K562 (cell line): ENCODE data around the gene H3-3A. TPM values are rescaled to one million over a fixed set of nuclear protein-coding genes. Genes with fewer than 3 reads are reported as not detected.

Source experiments
- ATAC-seq: fragments of 200-7000 bp; cut with Tn5 transposase; 3 replicates; pipeline ENCODE4 v1.9.1; 2020; ENCODE audit warnings: moderate library complexity
- BruUV-seq: library from RNA; stranded (reverse); fragments of 400-500 nt; replicated peaks from 2 replicates; lab custom pipeline; 2021; lab: Mats Ljungman, UMichigan
- CTCF ChIA-PET: fragments of 300-600 bp; formaldehyde crosslinking; extraction: SDS; loops from one replicate; lab custom pipeline; 2021; ENCODE audit warnings: low intra/inter-chr PET ratio; lab: Yijun Ruan, JAX
- POLR2A ChIA-PET: fragments of 300-600, 350-650 bp; sonication (Branson Sonifier 250); formaldehyde crosslinking; extraction: SDS; loops from one replicate; lab custom pipeline; 2021; ENCODE audit warnings: antibody characterized with exemption, inconsistent platforms; lab: Yijun Ruan, JAX
- DNase-seq, 4 experiments: peaks; one replicate each; pipeline versions ENCODE4 v3.0.0 to v3.0.0-alpha.2; 2011 to 2018; ENCODE audit warnings: low spot score in 3 of 4, mixed read lengths in 3 of 4; ENCODE audit errors: extremely low read depth in 1 of 4
- FAIRE-seq: peaks from 2 replicates; lab custom pipeline; 2011; peaks lifted over from hg19 to GRCh38; lab: Jason Lieb, UNC
- H2AFZ ChIP-seq: 2 replicates; pipeline ENCODE4 v1.6.0; 2011; ENCODE audit warnings: low read depth, low read length, control low read depth, inconsistent platforms
- H3K27ac ChIP-seq: fragments of 200-600 bp; 3 replicates; pipeline ENCODE4 v1.8.0; 2011; ENCODE audit warnings: low read depth, mild to moderate bottlenecking, control low read depth, inconsistent platforms, low read length, moderate library complexity, mixed read lengths; ENCODE audit errors: extremely low read depth
- H3K27me3 ChIP-seq, 2 experiments: fragments of 300-600 bp in 1 of 2; 2 replicates in 1 of 2; 3 replicates in 1 of 2; pipeline versions ENCODE4 v1.6.0 to v1.8.0; 2011; ENCODE audit warnings: inconsistent platforms in 2 of 2, low read length in 2 of 2, mild to moderate bottlenecking in 1 of 2, mixed read lengths in 1 of 2, moderate library complexity in 1 of 2; ENCODE audit not compliant: control insufficient read depth in 2 of 2, insufficient read depth in 2 of 2
- H3K36me3 ChIP-seq: fragments of 300-600 bp; 3 replicates; pipeline ENCODE4 v1.8.0; 2011; ENCODE audit warnings: mild to moderate bottlenecking, low read length, inconsistent platforms; ENCODE audit not compliant: control insufficient read depth, insufficient read depth
- H3K4me1 ChIP-seq, 2 experiments: fragments of 200-600 bp in 1 of 2; replicated peaks in 1 of 2; 2 replicates in 1 of 2; 3 replicates in 1 of 2; pipeline versions ENCODE4 v1.5.1 to v1.8.0; 2011; ENCODE audit warnings: inconsistent platforms in 2 of 2, low read length in 2 of 2, mild to moderate bottlenecking in 1 of 2, mixed read lengths in 1 of 2, moderate library complexity in 1 of 2; ENCODE audit not compliant: control insufficient read depth in 2 of 2, insufficient read depth in 2 of 2
- H3K4me2 ChIP-seq: 2 replicates; pipeline ENCODE4 v1.6.1; 2011; ENCODE audit warnings: low read length, control low read depth, inconsistent platforms, mixed read lengths; ENCODE audit not compliant: insufficient read depth
- H3K4me3 ChIP-seq: fragments of 200-600 bp; sonication (generic), shearing (Covaris generic); 2 replicates; pipeline ENCODE4 v1.5.1; 2016; ENCODE audit warnings: control low read depth, inconsistent platforms
- H3K79me2 ChIP-seq: fragments of 200-600 bp; 3 replicates; pipeline ENCODE4 v1.8.0; 2011; ENCODE audit warnings: low read length, inconsistent platforms; ENCODE audit not compliant: control insufficient read depth, insufficient read depth
- H3K9ac ChIP-seq, 2 experiments: 2 replicates each; pipeline versions ENCODE4 v1.6.0 to v1.6.1; 2011; ENCODE audit warnings: low read depth in 2 of 2, low read length in 2 of 2, control low read depth in 1 of 2, inconsistent platforms in 1 of 2, mild to moderate bottlenecking in 1 of 2, mixed read lengths in 1 of 2; ENCODE audit not compliant: insufficient read depth in 1 of 2
- H3K9me1 ChIP-seq: one replicate; pipeline ENCODE4 v1.6.0; 2011; ENCODE audit warnings: inconsistent platforms, mild to moderate bottlenecking, low read length, moderate library complexity; ENCODE audit not compliant: control insufficient read depth, insufficient read depth
- H3K9me3 ChIP-seq: replicated peaks from 2 replicates; pipeline ENCODE4 v1.5.1; 2011; ENCODE audit warnings: low read depth, low read length, inconsistent platforms; ENCODE audit not compliant: control insufficient read depth, insufficient read depth
- H4K20me1 ChIP-seq: replicated peaks from 2 replicates; pipeline ENCODE4 v1.6.1; 2011; ENCODE audit warnings: low read length, inconsistent platforms, mixed read lengths; ENCODE audit not compliant: control insufficient read depth, insufficient read depth
- SPI1 ChIP-seq: IDR thresholded peaks from 2 replicates; pipeline ENCODE4 v1.6.1; 2011; ENCODE audit warnings: low read depth, low read length, control low read depth, borderline replicate concordance
- ZNF354B ChIP-seq: fragments of 250-450 bp; sonication (Bioruptor Pico); IDR thresholded peaks from 2 replicates; pipeline ENCODE4 v1.4.0; 2020
- WGBS: fragments of 100-300 bp; shearing (Covaris generic); methylation state at CpG from one replicate; pipeline ENCODE4 v1.1.6; 2016; ENCODE audit warnings: low coverage, mixed read lengths; ENCODE audit not compliant: insufficient coverage; ENCODE audit errors: missing lambda C conversion rate; 5-methylcytosine and 5-hydroxymethylcytosine counted together
- in situ Hi-C: fragments of 300-500 bp; cut with MboI; formaldehyde crosslinking; loops from 4 replicates; pipeline ENCODE4 v1.15.0; 2018; ENCODE audit warnings: inconsistent platforms, mixed read lengths
- intact Hi-C: fragments of 100-400 bp; cut with micrococcal nuclease; formaldehyde crosslinking; loops from 2 replicates; pipeline ENCODE4 v1.14.2; 2022
- polyA plus RNA-seq, 8 experiments: library from polyadenylated mRNA; depleted of rRNA in 4 of 8; stranded (reverse) in 5 of 8; unstranded in 3 of 8; fragments of >200 nt; fragmentation: Nextera tagmentation in 2 of 8; fragmentation: Illumina TruSeq in 1 of 8; extraction: Ambion mirVana in 2 of 8; extraction: Trizol in 1 of 8; gene quantifications; 2 replicates each; pipeline versions ENCODE4 v1.2.1 to v1.2.3, GENCODE V29; 2011 to 2014; ENCODE audit warnings: inconsistent platforms in 1 of 8, missing spikeins in 1 of 8
- total RNA-seq, 7 experiments: library from RNA; depleted of rRNA in 6 of 7; stranded (reverse); fragments of >200 nt in 6 of 7; fragmentation: Illumina TruSeq in 2 of 7; extraction: Trizol in 2 of 7; gene quantifications; 2 replicates each; pipeline versions ENCODE4 v1.2.1 to v1.2.3, GENCODE V29; 2011 to 2021; ENCODE audit warnings: low replicate concordance in 1 of 7
- TF ChIP-seq, protein P1 (sequence below): fragments of 450-650 bp; formaldehyde crosslinking; IDR thresholded peaks from 2 replicates; pipeline ENCODE4 v1.4.0; 2020; ENCODE audit warnings: mild to moderate bottlenecking, moderate library complexity
- TF ChIP-seq, protein P2 (sequence below): fragments of 450-650 bp; IDR thresholded peaks from 2 replicates; pipeline ENCODE4 v1.6.1; 2017; ENCODE audit warnings: mild to moderate bottlenecking, moderate library complexity
- TF ChIP-seq, protein P3 (sequence below): fragments of 200-800 bp; sonication (Bioruptor generic); IDR thresholded peaks from 2 replicates; pipeline ENCODE4 v1.6.1; 2017; ENCODE audit warnings: missing genetic modification characterization, missing compliant biosample characterization

Gene H3-3A
- total and polyA plus RNA-seq, 9 of the 15 experiments (the other 6 are each of a cell fraction or from before 2014, with no cell fraction given): 426 to 1,083 (median 591) TPM

DNA sequence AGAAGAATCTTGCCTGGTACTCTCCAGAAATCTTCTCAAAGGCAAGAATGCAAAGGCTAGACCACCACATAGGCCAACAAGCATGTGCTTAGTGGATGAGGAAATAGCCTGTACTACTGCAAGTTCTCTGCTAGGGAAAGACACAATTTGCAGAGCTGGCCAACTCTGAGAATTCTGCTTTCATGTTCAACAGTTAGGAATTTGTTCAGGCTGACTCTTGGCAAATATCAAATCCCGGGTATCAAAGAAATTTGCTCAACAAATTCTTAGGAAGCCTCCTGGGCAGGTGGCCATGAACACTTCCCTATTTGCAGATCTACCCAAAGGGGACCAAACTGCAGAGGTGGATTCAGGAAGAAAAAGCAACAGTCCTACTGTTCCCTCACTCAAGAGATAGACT, 15.0 kb upstream of the H3-3A start:
- no peak for FAIRE-seq
- no TSS peak for BruUV-seq
- TF ChIP-seq, protein P1, sequence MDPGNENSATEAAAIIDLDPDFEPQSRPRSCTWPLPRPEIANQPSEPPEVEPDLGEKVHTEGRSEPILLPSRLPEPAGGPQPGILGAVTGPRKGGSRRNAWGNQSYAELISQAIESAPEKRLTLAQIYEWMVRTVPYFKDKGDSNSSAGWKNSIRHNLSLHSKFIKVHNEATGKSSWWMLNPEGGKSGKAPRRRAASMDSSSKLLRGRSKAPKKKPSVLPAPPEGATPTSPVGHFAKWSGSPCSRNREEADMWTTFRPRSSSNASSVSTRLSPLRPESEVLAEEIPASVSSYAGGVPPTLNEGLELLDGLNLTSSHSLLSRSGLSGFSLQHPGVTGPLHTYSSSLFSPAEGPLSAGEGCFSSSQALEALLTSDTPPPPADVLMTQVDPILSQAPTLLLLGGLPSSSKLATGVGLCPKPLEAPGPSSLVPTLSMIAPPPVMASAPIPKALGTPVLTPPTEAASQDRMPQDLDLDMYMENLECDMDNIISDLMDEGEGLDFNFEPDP: no peak
- no peak for TF ChIP-seq ZNF354B (CRISPR knock-in tag)
- TF ChIP-seq, protein P2, sequence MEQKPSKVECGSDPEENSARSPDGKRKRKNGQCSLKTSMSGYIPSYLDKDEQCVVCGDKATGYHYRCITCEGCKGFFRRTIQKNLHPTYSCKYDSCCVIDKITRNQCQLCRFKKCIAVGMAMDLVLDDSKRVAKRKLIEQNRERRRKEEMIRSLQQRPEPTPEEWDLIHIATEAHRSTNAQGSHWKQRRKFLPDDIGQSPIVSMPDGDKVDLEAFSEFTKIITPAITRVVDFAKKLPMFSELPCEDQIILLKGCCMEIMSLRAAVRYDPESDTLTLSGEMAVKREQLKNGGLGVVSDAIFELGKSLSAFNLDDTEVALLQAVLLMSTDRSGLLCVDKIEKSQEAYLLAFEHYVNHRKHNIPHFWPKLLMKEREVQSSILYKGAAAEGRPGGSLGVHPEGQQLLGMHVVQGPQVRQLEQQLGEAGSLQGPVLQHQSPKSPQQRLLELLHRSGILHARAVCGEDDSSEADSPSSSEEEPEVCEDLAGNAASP: no peak
- TF ChIP-seq, protein P3, sequence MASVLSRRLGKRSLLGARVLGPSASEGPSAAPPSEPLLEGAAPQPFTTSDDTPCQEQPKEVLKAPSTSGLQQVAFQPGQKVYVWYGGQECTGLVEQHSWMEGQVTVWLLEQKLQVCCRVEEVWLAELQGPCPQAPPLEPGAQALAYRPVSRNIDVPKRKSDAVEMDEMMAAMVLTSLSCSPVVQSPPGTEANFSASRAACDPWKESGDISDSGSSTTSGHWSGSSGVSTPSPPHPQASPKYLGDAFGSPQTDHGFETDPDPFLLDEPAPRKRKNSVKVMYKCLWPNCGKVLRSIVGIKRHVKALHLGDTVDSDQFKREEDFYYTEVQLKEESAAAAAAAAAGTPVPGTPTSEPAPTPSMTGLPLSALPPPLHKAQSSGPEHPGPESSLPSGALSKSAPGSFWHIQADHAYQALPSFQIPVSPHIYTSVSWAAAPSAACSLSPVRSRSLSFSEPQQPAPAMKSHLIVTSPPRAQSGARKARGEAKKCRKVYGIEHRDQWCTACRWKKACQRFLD (CRISPR knock-in tag): no peak
- TF ChIP-seq SPI1: peak; percentile 75; the same call in 1 of the 2 replicates
- ATAC-seq: peak; percentile 43; the same call in 2 of the 3 replicates
- ChIA-PET POLR2A (interaction anchor here (0.9 to 3.5 kb wide), 6 partner anchors 9 to 138 kb away, joined by 3 to 13 read pairs (median 4); partner anchors contain the start of gene H3-3A), CTCF (interaction anchor here (0.6 kb wide), 1 partner anchor 40 kb away, joined by 4 read pairs; no protein-coding TSS in a partner anchor)
- Histone ChIP-seq H3K27me3 (no peaks in the 10 kb centered on the region), H3K4me3 (no peak overlapping the region), H3K27ac (no peak overlapping the region), H3K9me1 (no peaks in the 10 kb centered on the region), H3K4me2 (no peak overlapping the region), H3K36me3 (no peaks in the 10 kb centered on the region), H2AFZ (peak overlapping the region; percentile 12; the same call in 1 of the 2 replicates), H3K9me3 (no peaks in the 10 kb centered on the region), H4K20me1 (no peaks in the 10 kb centered on the region), H3K4me1 (no peaks in the 10 kb centered on the region), H3K79me2 (no peaks in the 10 kb centered on the region), H3K9ac (no peak overlapping the region)
- DNase-seq: no peak
- intact Hi-C loops: no loop called here
- in situ Hi-C loops: no loop called here
- WGBS: 7% methylated on average over 1 of the region's 1 CpG
